Measurements from ENCODE around the gene GPSM1.
"Not testable (repeated sequence)": the region's sequence is repeated elsewhere in the genome, so short reads cannot be mapped to it uniquely, and the experiment has no call there.

The GPSM1 gene

DNA sequence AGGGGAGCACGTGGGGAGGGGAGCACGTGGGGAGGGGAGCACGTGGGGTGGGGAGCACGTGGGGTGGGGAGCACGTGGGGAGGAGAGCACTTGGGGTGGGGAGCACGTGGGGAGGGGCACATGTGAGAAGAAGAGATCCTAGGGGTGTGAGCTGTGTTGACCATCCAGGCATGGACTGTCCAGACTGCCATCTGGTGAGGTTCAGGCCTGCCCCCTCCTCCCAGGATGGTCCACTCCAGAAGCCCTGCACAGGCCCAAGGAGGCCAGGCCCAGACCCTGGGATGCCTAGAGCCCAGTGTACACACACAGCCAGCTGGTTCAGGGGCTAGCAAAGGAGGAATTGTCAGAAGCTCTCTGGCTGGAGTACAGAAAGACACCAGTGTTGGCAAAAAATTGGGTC is 70.3 kb downstream of the GPSM1 start:
- DNase-seq (ENCODE audit: low spot score), result no peak

DNA sequence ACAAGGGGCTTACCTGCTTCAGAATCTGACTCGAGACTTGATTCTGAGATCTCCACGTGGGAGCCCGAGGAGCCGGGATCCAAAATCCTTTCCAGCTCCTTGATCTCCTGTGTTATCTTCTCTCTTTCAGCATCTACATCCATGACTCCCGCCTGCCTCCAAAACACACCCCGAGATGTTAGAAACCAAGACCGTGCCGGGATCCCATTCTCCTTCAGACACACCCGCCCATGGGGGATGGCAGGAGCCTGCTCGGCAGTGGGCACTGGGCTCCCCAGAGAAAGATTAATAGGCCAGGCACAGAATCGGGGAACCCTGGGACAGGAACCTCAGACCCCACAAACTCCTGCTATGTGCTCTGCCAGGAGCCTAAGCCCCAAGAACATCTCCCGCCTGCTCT is 70.9 kb downstream of the GPSM1 start:
- no peak for DNase-seq (ENCODE audit: low spot score)

DNA sequence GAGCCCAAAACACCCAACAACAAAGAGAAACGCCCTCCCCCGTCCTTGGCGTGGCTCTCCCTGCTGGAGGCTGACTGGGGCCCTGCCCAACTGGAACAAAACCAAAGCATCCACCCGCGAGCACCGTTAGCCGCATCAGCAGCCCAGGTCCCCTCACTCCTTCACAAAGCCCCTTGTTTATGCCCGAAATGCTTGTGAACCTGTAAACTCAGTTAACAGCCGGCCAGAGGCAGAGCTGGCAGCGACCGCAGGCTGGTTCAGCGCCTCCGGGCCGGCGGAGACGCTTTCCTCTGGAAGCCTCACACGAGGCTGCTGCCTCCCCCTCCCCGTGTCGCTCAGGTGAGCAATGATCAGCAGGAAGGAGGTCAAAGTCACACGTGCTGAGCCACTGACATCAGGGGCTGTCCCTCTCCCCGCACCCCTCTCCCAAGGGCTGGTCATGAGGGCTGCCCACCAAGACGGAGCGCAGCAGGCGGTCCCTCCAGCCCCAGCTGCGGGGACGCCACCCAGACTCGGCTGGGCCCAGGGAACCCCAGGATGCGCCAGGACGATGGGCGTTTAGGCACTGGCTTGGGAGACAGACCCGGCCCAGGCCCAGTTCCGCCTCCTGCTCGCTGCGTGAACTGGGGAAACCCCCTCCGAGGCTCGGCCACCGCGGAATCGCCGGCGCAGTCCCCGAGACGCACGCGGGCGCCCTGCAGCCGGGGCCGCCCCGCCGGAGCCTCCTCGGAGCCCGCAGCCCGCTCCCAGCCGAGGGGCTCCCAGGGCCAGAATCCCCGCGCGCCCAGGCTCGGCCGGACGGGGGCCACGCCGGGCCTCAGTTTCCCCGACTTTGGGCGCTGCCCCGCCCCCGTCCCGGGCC is 72.1 kb downstream of the GPSM1 start:
- peak; percentile 50 for DNase-seq (ENCODE audit: low spot score)

DNA sequence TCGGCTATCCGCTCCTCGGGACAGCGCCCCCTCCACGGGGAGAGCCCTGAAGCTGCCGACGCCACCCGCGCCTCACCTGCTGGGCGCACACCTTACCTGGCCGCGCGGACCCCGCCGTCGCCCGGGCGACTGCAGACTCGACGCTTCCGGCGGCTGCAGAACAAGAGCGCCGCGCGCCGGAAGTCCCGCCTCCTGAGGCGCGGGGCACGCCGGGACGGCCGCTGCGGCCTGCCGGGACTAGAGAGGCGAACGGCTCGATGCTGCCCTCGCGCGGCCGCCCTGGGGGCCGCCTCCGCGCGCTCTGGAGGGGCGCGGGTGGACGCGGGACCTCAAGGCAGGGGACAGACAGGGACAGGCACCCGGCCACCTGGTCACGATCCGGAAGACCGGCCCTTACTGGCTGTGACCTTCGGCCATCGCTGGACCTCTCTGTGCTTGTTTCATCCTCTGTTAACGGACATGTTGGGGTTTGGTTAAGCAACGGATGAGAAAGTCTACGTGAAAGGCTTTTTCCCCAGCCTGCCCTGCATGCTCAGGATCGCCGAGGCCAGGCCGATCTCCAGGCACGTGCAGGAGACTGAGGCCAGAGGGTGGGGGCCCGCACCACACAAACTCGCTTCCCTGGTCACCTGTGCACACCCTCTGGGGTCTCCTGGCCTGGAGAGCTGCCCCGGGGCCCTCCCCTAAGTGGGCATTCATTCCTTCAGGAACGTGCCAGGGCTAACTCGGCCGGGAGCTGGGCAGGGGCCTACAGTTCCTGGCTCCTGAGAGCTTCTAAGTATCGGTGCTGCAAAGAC is 72.9 kb downstream of the GPSM1 start, which contains the start of gene SNAPC4:
Gene SNAPC4, minus strand, starts transcription at position 133 of the 797 bp plus-strand sequence. CDS start 1,742 bp downstream, outside the sequence.
- DNase-seq (ENCODE audit: low spot score), result peak; percentile 100

DNA sequence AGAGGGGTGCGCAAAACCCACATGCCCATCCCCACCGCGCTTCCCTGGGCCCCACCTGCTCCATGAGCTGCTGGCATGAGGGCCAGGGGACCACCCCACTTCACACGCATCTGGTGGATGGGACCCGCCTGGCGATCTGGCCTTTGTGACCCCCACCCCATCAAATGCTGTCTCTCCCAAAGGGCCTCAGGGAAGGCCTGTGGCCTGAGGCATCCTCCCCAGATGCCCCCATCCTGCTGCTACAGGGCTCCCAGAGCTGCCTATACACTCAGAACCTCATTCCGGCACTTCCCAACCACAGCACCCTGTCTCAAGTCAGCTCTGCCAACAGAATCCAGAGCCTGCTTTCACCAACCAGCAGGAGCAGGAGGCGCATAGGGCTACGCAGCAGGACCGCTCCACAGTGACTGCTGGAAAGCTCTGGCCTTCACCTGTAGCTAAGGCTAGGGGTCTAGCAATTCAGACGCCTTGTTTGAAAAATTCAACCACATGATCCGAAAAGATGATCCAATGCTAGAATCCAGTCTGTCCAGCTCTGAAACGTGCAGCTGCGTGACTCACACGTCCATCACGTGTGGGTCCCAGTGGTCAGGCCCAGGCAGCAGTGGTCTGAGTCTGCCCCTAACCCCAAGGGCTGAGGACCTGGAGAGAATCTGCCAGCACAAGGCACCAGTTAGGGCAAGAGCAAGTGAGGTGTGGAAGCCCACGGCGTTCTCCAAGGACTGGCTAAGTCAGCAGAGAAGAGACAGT is 74.0 kb downstream of the GPSM1 start:
- no peak for DNase-seq (ENCODE audit: low spot score)

DNA sequence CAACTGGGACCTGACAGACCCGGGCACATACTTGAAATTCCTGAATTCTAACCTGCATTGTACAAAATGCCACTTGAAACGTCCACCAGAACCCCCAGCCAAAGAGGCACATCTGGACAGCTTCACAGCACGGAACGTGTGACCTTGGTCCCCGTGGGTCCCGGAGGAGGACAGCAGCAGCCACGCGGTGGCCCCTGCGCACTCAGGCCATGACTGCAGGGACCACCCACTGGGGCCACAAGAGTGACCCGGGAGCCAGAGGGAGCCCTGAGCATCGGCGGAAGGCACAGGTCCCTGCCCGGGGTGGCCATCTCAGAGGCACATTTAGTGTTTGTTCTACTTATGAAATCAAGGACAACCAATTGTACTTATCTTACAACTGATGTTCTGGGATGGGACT is 74.7 kb downstream of the GPSM1 start:
- no peak for DNase-seq (ENCODE audit: low spot score)

DNA sequence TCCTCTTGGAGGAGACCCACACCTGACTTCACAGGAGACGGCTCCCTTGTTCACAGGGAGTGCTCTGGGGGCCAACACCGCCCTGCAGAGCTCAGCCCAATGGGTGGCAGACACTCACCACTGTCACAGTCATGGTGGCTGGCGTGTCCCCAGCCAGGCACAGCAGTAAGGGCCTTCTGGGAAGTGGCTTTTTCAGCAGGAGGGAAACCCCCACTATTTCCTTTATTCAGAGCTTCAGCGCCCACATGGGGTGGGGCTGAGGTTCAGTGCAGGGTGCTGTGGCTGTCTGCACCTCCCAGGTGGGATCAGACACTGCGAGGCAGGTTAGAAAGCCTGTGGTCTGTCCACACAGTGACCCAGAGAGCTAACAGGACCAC is 76.2 kb downstream of the GPSM1 start:
- DNase-seq (ENCODE audit: low spot score), result no peak

DNA sequence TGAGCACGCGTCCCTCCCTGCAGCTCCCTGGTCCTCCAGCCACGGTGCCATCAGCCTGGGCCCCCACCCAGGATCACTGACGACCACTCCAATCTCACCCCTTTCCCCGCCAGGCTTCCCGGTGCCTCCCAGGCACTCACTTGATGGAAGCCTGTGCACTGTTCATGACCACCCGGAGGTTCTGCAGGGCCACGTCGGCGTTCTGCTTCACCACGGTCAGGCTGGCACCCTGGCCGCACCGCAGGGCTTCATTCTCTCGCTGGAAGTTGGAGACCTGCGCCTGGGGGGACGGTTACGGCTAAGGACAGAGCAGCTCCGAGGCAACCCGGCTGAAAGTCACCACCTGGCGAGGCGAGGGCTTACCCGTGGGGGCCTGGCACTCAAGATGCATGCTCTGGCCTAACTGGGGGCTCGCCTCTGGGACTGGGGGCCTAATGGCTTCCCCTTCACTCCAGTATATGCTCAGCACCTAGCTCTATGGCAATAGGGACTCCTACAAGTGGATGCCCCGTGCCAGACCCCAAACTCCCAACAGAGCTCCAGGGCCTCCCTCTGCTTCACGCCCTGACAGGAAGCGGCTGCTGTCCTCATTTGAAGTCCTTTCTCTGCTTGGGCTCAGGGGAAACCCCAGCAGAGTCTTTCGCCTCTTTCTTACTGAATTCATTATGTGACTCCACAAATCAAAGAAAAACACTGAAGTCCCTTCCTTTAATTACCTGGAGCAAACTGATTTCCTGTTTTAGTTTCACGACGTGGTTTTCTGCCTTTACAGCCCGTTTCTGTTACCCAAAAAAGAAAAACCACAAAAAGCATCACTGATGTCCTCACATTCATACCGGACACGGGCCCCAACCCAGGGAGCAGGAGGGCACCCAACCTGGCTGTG is 76.8 kb downstream of the GPSM1 start:
- no peak for DNase-seq (ENCODE audit: low spot score)

DNA sequence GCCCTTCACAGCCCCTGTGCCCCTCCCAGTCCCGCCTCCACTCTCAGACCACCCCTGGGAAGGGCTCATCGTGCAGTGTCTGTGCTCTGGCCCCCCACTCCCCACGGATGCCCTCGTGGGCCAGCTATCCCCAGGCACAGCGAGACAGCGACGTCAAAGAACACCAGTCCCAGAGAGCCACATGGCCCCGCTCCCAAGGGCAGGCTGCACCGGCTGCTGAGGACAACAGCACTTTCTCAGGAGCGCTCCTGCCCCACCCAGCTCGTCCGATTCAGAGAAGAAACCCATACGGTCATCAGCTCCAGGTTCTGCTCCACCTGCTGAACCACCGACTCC is 77.4 kb downstream of the GPSM1 start:
- DNase-seq (ENCODE audit: low spot score), result no peak

DNA sequence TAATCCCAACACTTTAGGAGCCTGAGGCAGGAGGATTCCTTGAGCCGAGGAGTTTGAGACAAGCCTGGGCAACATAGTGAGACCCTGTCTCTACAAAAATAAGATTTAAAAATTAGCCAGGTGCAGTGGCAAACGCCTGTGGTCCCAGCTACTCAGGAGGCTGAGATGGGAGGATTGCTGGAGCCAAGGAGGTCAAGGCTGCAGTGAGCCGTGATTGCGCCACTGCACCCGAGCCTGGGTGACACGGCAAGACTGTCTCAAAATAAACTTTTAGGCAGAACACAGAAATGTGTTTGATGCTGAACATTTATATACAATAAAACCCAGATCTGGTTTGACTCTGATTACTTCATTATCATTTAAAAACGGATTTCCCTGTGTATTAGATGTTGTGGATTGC is 78.1 kb downstream of the GPSM1 start:
- DNase-seq (ENCODE audit: low spot score), result no peak

DNA sequence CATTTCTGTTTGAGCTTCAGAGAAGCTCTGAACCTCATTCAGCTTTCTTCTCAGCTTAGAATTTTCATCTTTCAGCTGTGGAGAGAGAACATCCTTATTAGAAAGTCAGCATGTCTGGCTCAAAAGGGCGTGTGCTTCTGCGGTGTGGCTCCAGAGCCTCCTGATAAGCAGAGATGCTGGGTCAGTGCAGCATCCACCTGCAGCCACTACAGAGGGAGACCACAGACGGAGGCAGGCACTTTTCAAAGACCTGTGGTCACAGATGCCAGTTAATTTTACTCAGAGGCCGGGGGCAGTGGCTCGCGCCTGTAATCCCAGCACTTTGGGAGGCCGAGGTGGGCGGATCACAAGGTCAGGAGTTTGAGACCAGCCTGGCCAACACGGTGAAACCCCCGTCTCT is 78.6 kb downstream of the GPSM1 start:
- DNase-seq (ENCODE audit: low spot score), result not testable (repeated sequence)

DNA sequence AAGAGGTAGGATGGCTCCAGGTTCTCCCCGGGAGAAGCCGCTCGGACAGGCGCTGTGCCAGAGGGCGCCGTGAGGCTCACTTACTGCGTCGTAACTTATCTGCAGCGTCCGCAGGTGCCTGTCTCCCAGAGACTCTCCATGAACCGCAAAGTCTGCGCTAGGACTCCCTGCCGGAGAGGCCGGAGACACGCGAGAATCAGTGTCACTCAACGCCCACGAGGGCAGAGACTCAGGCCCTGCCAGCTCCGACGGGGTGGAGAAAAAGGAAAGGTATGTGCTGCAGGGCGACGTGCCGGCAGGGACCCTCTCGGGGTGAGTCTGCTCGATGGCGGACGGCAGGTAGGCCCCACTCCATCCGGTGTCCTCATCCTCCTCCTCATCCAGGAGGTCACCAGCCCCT is 79.7 kb downstream of the GPSM1 start:
- DNase-seq (ENCODE audit: low spot score), result not testable (repeated sequence)

DNA sequence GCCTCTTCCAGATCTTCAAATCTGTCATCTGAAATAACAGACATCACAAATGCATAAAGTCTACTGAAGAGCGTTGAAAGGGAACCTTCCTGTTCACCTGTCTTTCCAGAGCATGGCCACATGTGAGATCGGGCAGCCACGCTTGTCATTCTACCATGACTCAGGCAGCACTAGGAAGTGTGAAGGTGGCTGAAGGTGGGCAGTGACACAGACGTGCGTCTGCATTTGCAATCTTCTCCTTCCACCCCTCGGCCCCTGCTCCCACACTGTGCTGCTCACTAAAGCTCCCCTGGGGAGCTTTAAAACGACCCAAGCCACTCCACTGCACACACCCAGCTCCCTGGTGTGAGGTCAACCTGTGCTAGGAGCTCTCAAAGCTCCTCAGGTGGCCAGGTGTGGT is 80.6 kb downstream of the GPSM1 start:
- no peak for DNase-seq (ENCODE audit: low spot score)
